Tibial nerve (tissue), 3 donors: Measurements from ENCODE around the gene CEACAM1.

Experiments
- CTCF ChIP-seq, 5 experiments: fragments of 200-600 bp in 3 of 5; fragments of 450-650 bp in 2 of 5; sonication (generic) in 3 of 5; IDR thresholded peaks; one replicate each; pipeline ENCODE4 v1.5.1; 2016 to 2019; ENCODE audit warnings: antibody characterized with exemption in 5 of 5, mild to moderate bottlenecking in 3 of 5, moderate library complexity in 2 of 5
- POLR2A ChIP-seq, 2 donors: fragments of 450-650 bp; IDR thresholded peaks; one replicate each; pipeline ENCODE4 v1.6.1; 2017; ENCODE audit warnings: antibody characterized with exemption in 2 of 2, mild to moderate bottlenecking in 2 of 2, moderate library complexity in 2 of 2

DNA sequence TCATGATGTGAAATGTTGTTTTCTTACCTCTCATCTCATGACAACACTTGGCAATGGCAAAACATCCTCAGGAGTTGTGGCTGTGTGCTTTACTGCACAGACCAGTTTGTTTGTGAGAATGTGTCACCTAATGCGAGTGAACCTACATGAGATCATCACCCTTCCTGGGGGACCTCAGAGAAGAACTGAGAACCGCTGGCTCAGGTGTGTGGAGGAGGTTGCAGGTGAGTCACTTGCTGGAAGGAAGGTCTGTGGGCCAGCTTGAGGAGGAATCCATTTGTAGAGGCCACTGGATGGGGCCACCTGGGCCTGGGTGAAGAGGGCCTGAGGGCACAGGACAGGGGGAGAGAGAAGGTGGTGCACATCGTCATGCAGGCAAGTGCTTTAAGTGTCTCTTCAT, 3.0 kb upstream of the CEACAM1 start:
- TF ChIP-seq CTCF (IDR thresholded peaks at IDR 0.05) (no peak), POLR2A (IDR thresholded peaks at IDR 0.05) (no peak)
